IMR-90 (cell line): ENCODE results near the gene C17orf67. TPM values are rescaled to one million over a fixed set of nuclear protein-coding genes. Genes with fewer than 3 reads are reported as not detected.
A peak's percentile ranks its signal among the peaks of the same experiment; 100 is the strongest.

Source experiments
- ATAC-seq: fragments of 200-7000 bp; cut with Tn5 transposase; 2 replicates; pipeline ENCODE4 v1.9.1; 2020; ENCODE audit warnings: low read depth, mild to moderate bottlenecking, moderate library complexity
- BruUV-seq: library from RNA; stranded (reverse); fragments of 400-500 nt; replicated peaks from 2 replicates; lab custom pipeline; 2021; lab: Mats Ljungman, UMichigan
- CTCF ChIA-PET: fragments of 300-600 bp; formaldehyde crosslinking; extraction: SDS; loops from one replicate; lab custom pipeline; 2021; ENCODE audit warnings: antibody characterized with exemption; lab: Yijun Ruan, JAX
- POLR2A ChIA-PET: fragments of 300-600 bp; sonication (Branson Sonifier 250); formaldehyde crosslinking; loops from one replicate; lab custom pipeline; 2022; ENCODE audit warnings: antibody characterized with exemption; ENCODE audit not compliant: unreplicated experiment; lab: Charles Lee
- DNase-seq: peaks from one replicate; pipeline ENCODE4 v3.0.0; 2013
- H2AFZ ChIP-seq: replicated peaks from 2 replicates; pipeline ENCODE3; 2013; ENCODE audit warnings: low read length, mild to moderate bottlenecking; ENCODE audit not compliant: poor library complexity
- H2AK5ac ChIP-seq: 2 replicates; pipeline ENCODE4 v1.6.1; 2013; ENCODE audit warnings: low read depth, low read length, inconsistent platforms
- H2AK9ac ChIP-seq: replicated peaks from 2 replicates; pipeline ENCODE3; 2013; ENCODE audit warnings: mild to moderate bottlenecking, low read depth, low read length, moderate library complexity; ENCODE audit not compliant: poor library complexity
- H2BK120ac ChIP-seq: 2 replicates; pipeline ENCODE4 v1.6.1; 2013; ENCODE audit warnings: low read depth, low read length, inconsistent platforms
- H2BK15ac ChIP-seq: 3 replicates; pipeline ENCODE4 v1.6.1; 2013; ENCODE audit warnings: low read depth, low read length, inconsistent platforms
- H2BK20ac ChIP-seq: 2 replicates; pipeline ENCODE4 v1.6.1; 2013; ENCODE audit warnings: low read depth, mild to moderate bottlenecking, inconsistent platforms, low read length, moderate library complexity
- H2BK5ac ChIP-seq: 2 replicates; pipeline ENCODE4 v1.6.1; 2013; ENCODE audit warnings: mild to moderate bottlenecking, low read depth, low read length, inconsistent platforms; ENCODE audit not compliant: poor library complexity, severe bottlenecking
- H3K14ac ChIP-seq: replicated peaks from 2 replicates; pipeline ENCODE4 v1.6.1; 2013; ENCODE audit warnings: low read depth, low read length, inconsistent platforms
- H3K18ac ChIP-seq: 2 replicates; pipeline ENCODE4 v1.6.1; 2013; ENCODE audit warnings: low read depth, low read length, control low read depth
- H3K23ac ChIP-seq: 2 replicates; pipeline ENCODE4 v1.6.1; 2013; ENCODE audit warnings: low read depth, low read length, inconsistent platforms
- H3K27ac ChIP-seq: 2 replicates; pipeline ENCODE4 v1.5.1; 2013; ENCODE audit warnings: mild to moderate bottlenecking, control low read depth, low read length; ENCODE audit not compliant: insufficient read depth
- H3K27me3 ChIP-seq: 2 replicates; pipeline ENCODE4 v1.6.1; 2013; ENCODE audit warnings: low read length; ENCODE audit not compliant: control insufficient read depth, insufficient read depth
- H3K36me3 ChIP-seq: 2 replicates; pipeline ENCODE4 v1.6.1; 2013; ENCODE audit warnings: low read length, mixed read lengths; ENCODE audit not compliant: control insufficient read depth, insufficient read depth
- H3K4ac ChIP-seq: 2 replicates; pipeline ENCODE4 v1.6.1; 2013; ENCODE audit warnings: low read depth, low read length, inconsistent platforms
- H3K4me1 ChIP-seq: 2 replicates; pipeline ENCODE4 v1.6.1; 2013; ENCODE audit warnings: low read length, mixed read lengths; ENCODE audit not compliant: control insufficient read depth, insufficient read depth
- H3K4me2 ChIP-seq: 2 replicates; pipeline ENCODE4 v1.6.1; 2013; ENCODE audit warnings: low read depth, mild to moderate bottlenecking, control low read depth, low read length, moderate library complexity
- H3K4me3 ChIP-seq: 2 replicates; pipeline ENCODE4 v1.5.1; 2013; ENCODE audit warnings: low read depth, mild to moderate bottlenecking, control low read depth, low read length, moderate library complexity; ENCODE audit not compliant: insufficient read depth
- H3K56ac ChIP-seq: 2 replicates; pipeline ENCODE4 v1.6.1; 2013; ENCODE audit warnings: low read length, inconsistent platforms; ENCODE audit not compliant: insufficient read depth; ENCODE audit errors: extremely low read depth
- H3K79me1 ChIP-seq, 2 experiments: 2 replicates each; pipeline ENCODE4 v1.6.1; 2013; ENCODE audit warnings: low read length in 2 of 2, inconsistent platforms in 1 of 2, low read depth in 1 of 2
- H3K9ac ChIP-seq: 2 replicates; pipeline ENCODE4 v1.6.1; 2013; ENCODE audit warnings: low read depth, low read length, control low read depth
- H3K9me1 ChIP-seq: 2 replicates; pipeline ENCODE4 v1.6.1; 2013; ENCODE audit warnings: low read length, inconsistent platforms; ENCODE audit not compliant: insufficient read depth
- H3K9me3 ChIP-seq: 2 replicates; pipeline ENCODE4 v1.6.1; 2013; ENCODE audit warnings: low read length; ENCODE audit not compliant: control insufficient read depth, insufficient read depth
- H4K20me1 ChIP-seq: 2 replicates; pipeline ENCODE4 v1.6.1; 2013; ENCODE audit warnings: low read length, inconsistent platforms; ENCODE audit not compliant: insufficient read depth
- H4K5ac ChIP-seq: 2 replicates; pipeline ENCODE4 v1.6.1; 2013; ENCODE audit warnings: mild to moderate bottlenecking, low read depth, low read length, control low read depth
- H4K8ac ChIP-seq, 2 experiments: 2 replicates each; pipeline ENCODE4 v1.6.1; 2013; ENCODE audit warnings: low read depth in 2 of 2, low read length in 2 of 2, control low read depth in 1 of 2, inconsistent platforms in 1 of 2
- H4K91ac ChIP-seq: 2 replicates; pipeline ENCODE4 v1.6.1; 2013; ENCODE audit warnings: low read depth, low read length, inconsistent platforms; ENCODE audit not compliant: insufficient read depth
- BHLHE40 ChIP-seq: fragments of 150-350 bp; IDR thresholded peaks from 2 replicates; pipeline ENCODE4 v1.6.1; 2016; ENCODE audit warnings: mild to moderate bottlenecking, low read depth, low read length
- CHD1 ChIP-seq: IDR thresholded peaks from 2 replicates; pipeline ENCODE4 v1.6.1; 2012; ENCODE audit warnings: low read depth, low read length, improper control_type of control experiment
- CTCF ChIP-seq: conservative IDR thresholded peaks from 2 replicates; pipeline ENCODE4 v1.5.1; 2012; ENCODE audit warnings: mild to moderate bottlenecking, low read depth, low read length, improper control_type of control experiment
- MAZ ChIP-seq: IDR thresholded peaks from 2 replicates; pipeline ENCODE4 v1.6.1; 2012; ENCODE audit warnings: low read depth, mild to moderate bottlenecking, low read length, improper control_type of control experiment, moderate library complexity, borderline replicate concordance
- MXI1 ChIP-seq: IDR thresholded peaks from 2 replicates; pipeline ENCODE4 v1.6.1; 2012; ENCODE audit warnings: low read depth, mild to moderate bottlenecking, low read length, moderate library complexity, borderline replicate concordance
- NFE2L2 ChIP-seq: fragments of 150-350 bp; IDR thresholded peaks from 2 replicates; pipeline ENCODE4 v1.6.1; 2016; ENCODE audit warnings: low read depth, mild to moderate bottlenecking, low read length
- RFX5 ChIP-seq: IDR thresholded peaks from 2 replicates; pipeline ENCODE4 v1.8.0; 2012; ENCODE audit warnings: low read depth, mild to moderate bottlenecking, low read length, moderate library complexity
- SMC3 ChIP-seq: fragments of 150-350 bp; IDR thresholded peaks from 2 replicates; pipeline ENCODE4 v1.6.1; 2016; ENCODE audit warnings: low read depth, mild to moderate bottlenecking, antibody characterized with exemption, low read length, moderate library complexity
- USF2 ChIP-seq: fragments of 150-350 bp; IDR thresholded peaks from 2 replicates; pipeline ENCODE4 v1.6.1; 2017; ENCODE audit warnings: mild to moderate bottlenecking, antibody characterized with exemption, low read length, low read depth
- WGBS, 2 experiments: methylation state at CpG; one replicate each; pipeline versions ENCODE4 v1.1.5 to v1.1.7; 2013; ENCODE audit warnings: missing lambda C conversion rate in 2 of 2; ENCODE audit not compliant: insufficient read length in 1 of 2; ENCODE audit errors: extremely low coverage in 2 of 2; 5-methylcytosine and 5-hydroxymethylcytosine counted together
- dilution Hi-C: fragments of 300-500 bp; cut with HindIII; formaldehyde crosslinking; loops from one replicate; pipeline ENCODE4 v1.14.3; 2018; ENCODE audit warnings: low sequenced_read_pairs; ENCODE audit not compliant: unreplicated experiment
- in situ Hi-C: fragments of 300-500 bp; cut with MboI; formaldehyde crosslinking; loops from 3 replicates; pipeline ENCODE4 v1.14.3; 2019; ENCODE audit warnings: low sequenced_read_pairs, inconsistent platforms, mixed read lengths
- intact Hi-C: fragments of 100-400 bp; cut with micrococcal nuclease; formaldehyde crosslinking; loops from 2 replicates; pipeline ENCODE4 v1.10.0; 2022
- polyA plus RNA-seq, 3 experiments: library from polyadenylated mRNA; depleted of rRNA; stranded (reverse); fragments of >200 nt; gene quantifications; 2 replicates each; pipeline ENCODE4 v1.2.3, GENCODE V29; 2012; ENCODE audit warnings: low replicate concordance in 1 of 3
- total RNA-seq: library from RNA; depleted of rRNA; stranded (reverse); fragments of >200 nt; gene quantifications from 2 replicates; pipeline ENCODE4 v1.2.3, GENCODE V29; 2012
- TF ChIP-seq, protein P1 (sequence below): fragments of 150-350 bp; IDR thresholded peaks from 2 replicates; pipeline ENCODE4 v1.6.1; 2016; ENCODE audit warnings: low read depth, mild to moderate bottlenecking, low read length, moderate library complexity, borderline replicate concordance

The C17orf67 gene
- total and polyA plus RNA-seq, 2 of the 4 experiments (the other 2 are of a cell fraction), result 0.18 to 1.1 TPM

DNA sequence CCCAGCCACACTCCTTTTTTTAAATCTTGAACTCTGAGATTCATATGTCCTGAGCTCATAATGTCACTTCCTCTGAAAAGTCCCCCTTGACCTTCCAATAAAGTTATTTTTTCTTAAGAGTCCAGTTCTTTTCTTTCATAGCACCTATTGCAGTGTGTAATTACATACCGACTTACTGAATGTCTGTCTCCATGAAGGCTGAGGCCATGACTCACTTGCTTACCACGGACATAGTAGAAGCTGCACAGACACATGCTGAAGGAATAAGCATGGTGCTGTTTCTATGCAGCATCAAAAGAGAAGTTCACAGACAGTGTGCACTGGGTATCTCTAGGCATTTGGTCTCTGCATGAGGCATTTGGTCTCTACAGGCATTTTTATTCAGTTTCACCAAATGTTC, 77.2 kb downstream of the C17orf67 start (continued):
- TF ChIP-seq MXI1, result peak; percentile 98

DNA sequence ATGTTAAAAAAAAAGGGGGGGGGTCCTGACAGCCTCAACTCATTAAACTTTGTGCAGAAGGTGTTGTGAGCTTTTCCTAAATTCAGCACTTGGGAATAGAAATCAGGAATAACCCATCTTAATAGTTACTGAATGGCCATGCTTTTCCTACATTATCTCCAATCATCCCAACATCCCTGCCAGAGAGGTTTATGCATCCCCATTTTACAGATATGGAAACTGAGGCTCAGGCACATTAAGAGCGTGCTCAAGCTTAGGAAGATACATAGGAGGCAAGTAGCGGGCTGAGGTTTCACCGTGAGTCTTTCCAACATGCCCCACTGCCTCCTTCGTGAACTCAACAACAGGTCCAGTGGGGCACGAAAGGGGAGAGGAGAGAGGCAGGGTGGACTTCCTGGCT, 78.4 kb downstream of the C17orf67 start:
- peak overlapping the region; percentile 19 to 84 for H4K8ac ChIP-seq
- no peak overlapping the region; the same call in 1 of the 2 replicates for H3K9ac ChIP-seq
- DNase-seq, result no peak
- POLR2A ChIA-PET, result no interaction called here
- peak overlapping the region; percentile 8 for H2AK9ac ChIP-seq
- peak overlapping the region; percentile 96 for H2BK120ac ChIP-seq
- dilution Hi-C loops (no loop called here), in situ Hi-C loops (no loop called here), intact Hi-C loops (no loop called here)
- peak overlapping the region; percentile 91 for H4K91ac ChIP-seq
- no peak overlapping the region for H3K4me2 ChIP-seq
- H3K9me1 ChIP-seq, result peaks cover 19% of the 10 kb centered on the region; the same call in 1 of the 2 replicates
- H4K5ac ChIP-seq, result peak overlapping the region; percentile 91
- peak overlapping the region; percentile 88 for H3K23ac ChIP-seq
- H3K14ac ChIP-seq, result peak overlapping the region; percentile 56
- no peaks in the 10 kb centered on the region for H3K9me3 ChIP-seq
- TF ChIP-seq MAZ, result no peak
- TF ChIP-seq, protein P1, sequence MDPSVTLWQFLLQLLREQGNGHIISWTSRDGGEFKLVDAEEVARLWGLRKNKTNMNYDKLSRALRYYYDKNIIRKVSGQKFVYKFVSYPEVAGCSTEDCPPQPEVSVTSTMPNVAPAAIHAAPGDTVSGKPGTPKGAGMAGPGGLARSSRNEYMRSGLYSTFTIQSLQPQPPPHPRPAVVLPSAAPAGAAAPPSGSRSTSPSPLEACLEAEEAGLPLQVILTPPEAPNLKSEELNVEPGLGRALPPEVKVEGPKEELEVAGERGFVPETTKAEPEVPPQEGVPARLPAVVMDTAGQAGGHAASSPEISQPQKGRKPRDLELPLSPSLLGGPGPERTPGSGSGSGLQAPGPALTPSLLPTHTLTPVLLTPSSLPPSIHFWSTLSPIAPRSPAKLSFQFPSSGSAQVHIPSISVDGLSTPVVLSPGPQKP, result no peak
- TF ChIP-seq RFX5, result no peak
- no peak for TF ChIP-seq BHLHE40
- TF ChIP-seq MXI1, result no peak
- TF ChIP-seq CHD1, result no peak
- no peak for TF ChIP-seq CTCF
- TF ChIP-seq NFE2L2, result no peak
- no peak for TF ChIP-seq USF2
- no peak for TF ChIP-seq SMC3
- H3K27ac ChIP-seq, result peak overlapping the region; percentile 74
- H2AK5ac ChIP-seq, result peak overlapping the region; percentile 98
- no peak overlapping the region for H3K4me3 ChIP-seq
- peak overlapping the region; percentile 97 for H3K4ac ChIP-seq
- no TSS peak for BruUV-seq
- CTCF ChIA-PET, result interaction anchor here (0.7 to 1.9 kb wide), 3 partner anchors 25 to 1135 kb away, joined by 3 to 8 read pairs (median 3); no protein-coding TSS in a partner anchor
- peaks cover 23% of the 10 kb centered on the region for H3K4me1 ChIP-seq
- no peaks in the 10 kb centered on the region for H4K20me1 ChIP-seq
- H3K56ac ChIP-seq, result peak overlapping the region; percentile 82; the same call in 1 of the 2 replicates
- no peaks in the 10 kb centered on the region for H3K27me3 ChIP-seq
- H2BK15ac ChIP-seq, result peak overlapping the region; percentile 88; the same call in 2 of the 3 replicates
- H2BK5ac ChIP-seq, result peak overlapping the region; percentile 93
- H3K18ac ChIP-seq, result peak overlapping the region; percentile 89
- H2BK20ac ChIP-seq, result peak overlapping the region; percentile 87
- no peaks in the 10 kb centered on the region for H3K36me3 ChIP-seq
- ATAC-seq, result no peak
- H2AFZ ChIP-seq, result peak overlapping the region; percentile 24
- no CpG with 5 or more reads among the region's 5 CpGs for WGBS, 2 experiments
- 0 out of 4 replicates have a peak, but pooled peaks cover 0 to 4% of the 10 kb centered on the region in 2 experiments for H3K79me1 ChIP-seq
